HepG2 (cell line): ENCODE measurements around the gene LCN2. TPM values are rescaled to one million over a fixed set of nuclear protein-coding genes. Genes with fewer than 3 reads are reported as not detected.

Experiments used
- ATAC-seq: fragments of 200-7000 bp; cut with Tn5 transposase; 3 replicates; pipeline ENCODE4 v1.9.1; 2020; ENCODE audit warnings: mild to moderate bottlenecking, moderate library complexity
- BruUV-seq: library from RNA; stranded (reverse); fragments of 400-500 nt; replicated peaks from 2 replicates; lab custom pipeline; 2021; lab: Mats Ljungman, UMichigan
- CTCF ChIA-PET: fragments of 300-600 bp; formaldehyde crosslinking; extraction: SDS; loops from one replicate; lab custom pipeline; 2021; ENCODE audit warnings: low total read pairs, inconsistent platforms, low intra/inter-chr PET ratio; lab: Yijun Ruan, JAX
- POLR2A ChIA-PET: fragments of 350-600 bp; sonication (Branson Sonifier 250); formaldehyde crosslinking; loops from one replicate; lab custom pipeline; 2020; ENCODE audit warnings: antibody characterized with exemption, inconsistent platforms; lab: Yijun Ruan, JAX
- DNase-seq: peaks from one replicate; pipeline ENCODE4 v3.0.0-alpha.2; 2015; ENCODE audit warnings: low spot score
- FAIRE-seq: peaks from 3 replicates; lab custom pipeline; 2011; peaks lifted over from hg19 to GRCh38; lab: Jason Lieb, UNC
- H2AFZ ChIP-seq: one replicate; pipeline ENCODE4 v1.6.1; 2011; ENCODE audit warnings: low read length, inconsistent platforms
- H3K27ac ChIP-seq: fragments of 300-600 bp; 3 replicates; pipeline ENCODE4 v1.8.0; 2011; ENCODE audit warnings: mixed run types, mild to moderate bottlenecking, mixed read lengths, low read length, inconsistent platforms; ENCODE audit not compliant: insufficient read depth; ENCODE audit errors: extremely low read length
- H3K27me3 ChIP-seq, 2 experiments: fragments of 200-600 bp in 1 of 2; 2 replicates in 1 of 2; 3 replicates in 1 of 2; pipeline versions ENCODE4 v1.6.0 to v1.8.0; 2011; ENCODE audit warnings: low read length in 2 of 2, mild to moderate bottlenecking in 2 of 2, moderate library complexity in 2 of 2, inconsistent platforms in 1 of 2; ENCODE audit not compliant: insufficient read depth in 2 of 2, control insufficient read depth in 1 of 2
- H3K36me3 ChIP-seq, 2 experiments: fragments of 200-600 bp in 1 of 2; replicated peaks in 1 of 2; 2 replicates in 1 of 2; 3 replicates in 1 of 2; pipeline versions ENCODE4 v1.5.1 to v1.8.0; 2011; ENCODE audit warnings: low read length in 2 of 2, inconsistent platforms in 1 of 2; ENCODE audit not compliant: insufficient read depth in 2 of 2, control insufficient read depth in 1 of 2
- H3K4me1 ChIP-seq: 2 replicates; pipeline ENCODE4 v1.5.1; 2012; ENCODE audit warnings: low read length, inconsistent platforms; ENCODE audit not compliant: insufficient read depth
- H3K4me2 ChIP-seq: 2 replicates; pipeline ENCODE4 v1.6.0; 2011; ENCODE audit warnings: low read depth, low read length, inconsistent platforms
- H3K4me3 ChIP-seq, 3 experiments: fragments of 200-600 bp in 1 of 3; sonication (generic), shearing (Covaris generic) in 1 of 3; replicated peaks in 1 of 3; 2 replicates each; pipeline ENCODE4 v1.5.1; 2011 to 2016; ENCODE audit warnings: low read length in 3 of 3, inconsistent platforms in 2 of 3, low read depth in 2 of 3, mild to moderate bottlenecking in 2 of 3, control low read depth in 1 of 3, mixed read lengths in 1 of 3; ENCODE audit not compliant: insufficient read depth in 1 of 3
- H3K79me2 ChIP-seq: one replicate; pipeline ENCODE4 v1.6.1; 2011; ENCODE audit warnings: low read length, inconsistent platforms; ENCODE audit not compliant: insufficient read depth
- H3K9ac ChIP-seq: 2 replicates; pipeline ENCODE4 v1.6.0; 2011; ENCODE audit warnings: mild to moderate bottlenecking, low read depth, low read length, inconsistent platforms; ENCODE audit not compliant: insufficient read depth
- H3K9me3 ChIP-seq: 2 replicates; pipeline ENCODE4 v1.5.1; 2012; ENCODE audit warnings: mild to moderate bottlenecking, low read length
- H4K20me1 ChIP-seq: 2 replicates; pipeline ENCODE4 v1.6.0; 2011; ENCODE audit warnings: inconsistent platforms, mild to moderate bottlenecking, low read length, moderate library complexity; ENCODE audit not compliant: insufficient read depth
- AHR ChIP-seq: IDR thresholded peaks from 2 replicates; pipeline ENCODE4 v1.6.1; 2018; ENCODE audit warnings: missing genetic modification reagents, missing compliant biosample characterization
- BHLHE40 ChIP-seq: IDR thresholded peaks from 2 replicates; pipeline ENCODE4 v1.6.1; 2011; ENCODE audit warnings: low read length, improper control_type of control experiment
- CHD4 ChIP-seq: fragments of 200-600 bp; sonication (generic); IDR thresholded peaks from 2 replicates; pipeline ENCODE4 v1.7.0; 2017; ENCODE audit warnings: mild to moderate bottlenecking, low read length, borderline replicate concordance
- CREB1 ChIP-seq, 2 experiments: fragments of 450-650 bp in 1 of 2; IDR thresholded peaks; 2 replicates each; pipeline ENCODE4 v1.6.1; 2016 to 2017; ENCODE audit warnings: control low read depth in 1 of 2, mild to moderate bottlenecking in 1 of 2, missing compliant biosample characterization in 1 of 2, missing genetic modification characterization in 1 of 2
- ERF ChIP-seq: IDR thresholded peaks from 2 replicates; pipeline ENCODE4 v1.6.1; 2018; ENCODE audit warnings: missing biosample characterization, missing genetic modification reagents
- GATAD1 ChIP-seq: IDR thresholded peaks from 2 replicates; pipeline ENCODE4 v1.6.1; 2016; ENCODE audit warnings: missing genetic modification reagents, missing compliant biosample characterization
- KDM5B ChIP-seq: sonication (generic); formaldehyde crosslinking; IDR thresholded peaks from 2 replicates; pipeline ENCODE4 v1.4.0; 2020; ENCODE audit warnings: missing genetic modification reagents, mild to moderate bottlenecking, borderline replicate concordance
- NBN ChIP-seq: fragments of 450-650 bp; conservative IDR thresholded peaks from 2 replicates; pipeline ENCODE4 v1.6.1; 2017
- SALL1 ChIP-seq: sonication (generic); formaldehyde crosslinking; IDR thresholded peaks from 2 replicates; pipeline ENCODE4 v1.8.0; 2022; ENCODE audit warnings: mild to moderate bottlenecking, missing genetic modification reagents
- SSRP1 ChIP-seq: IDR thresholded peaks from 2 replicates; pipeline ENCODE4 v1.6.1; 2016; ENCODE audit warnings: control low read depth
- TGIF2 ChIP-seq: IDR thresholded peaks from 2 replicates; pipeline ENCODE4 v1.6.1; 2016; ENCODE audit warnings: control low read depth, missing compliant biosample characterization
- U2AF2 ChIP-seq: fragments of 200-400 bp; formaldehyde crosslinking; IDR thresholded peaks from 2 replicates; pipeline ENCODE4 v1.6.1; 2017; ENCODE audit warnings: low read depth, mild to moderate bottlenecking, low read length
- ZNF18 ChIP-seq: sonication (generic); formaldehyde crosslinking; IDR thresholded peaks from 2 replicates; pipeline ENCODE4 v1.8.0; 2022; ENCODE audit warnings: mild to moderate bottlenecking, missing genetic modification reagents; ENCODE audit not compliant: insufficient replicate concordance
- WGBS: methylation state at CpG from one replicate; pipeline ENCODE4 v1.1.6; 2017; ENCODE audit warnings: low lambda C conversion rate; 5-methylcytosine and 5-hydroxymethylcytosine counted together
- in situ Hi-C: cut with HindIII; loops from 2 replicates; pipeline ENCODE4 v1.10.0; 2017; ENCODE audit warnings: low pct_unique_long_range_greater_than_20kb; ENCODE audit not compliant: extremely low pct_ligation_motif_present
- intact Hi-C: fragments of 100-400 bp; cut with micrococcal nuclease; formaldehyde crosslinking; loops from one replicate; pipeline ENCODE4 v1.10.0; 2022; ENCODE audit not compliant: unreplicated experiment
- polyA plus RNA-seq, 8 experiments: library from polyadenylated mRNA; depleted of rRNA in 3 of 8; stranded (reverse) in 7 of 8; unstranded in 1 of 8; fragments of >200 nt; fragmentation: Illumina TruSeq in 4 of 8; extraction: Trizol in 4 of 8; gene quantifications; 2 replicates each; pipeline versions ENCODE4 v1.2.1 to v1.2.3, GENCODE V29; 2011 to 2016; ENCODE audit warnings: low read depth in 4 of 8, missing spikeins in 1 of 8, mixed read lengths in 1 of 8; ENCODE audit not compliant: insufficient read depth in 1 of 8
- total RNA-seq, 5 experiments: library from RNA; depleted of rRNA; stranded (reverse); fragments of >200 nt; fragmentation: Illumina TruSeq; extraction: Trizol; gene quantifications; 2 replicates each; pipeline ENCODE4 v1.2.3, GENCODE V29; 2016; ENCODE audit warnings: low read depth in 1 of 5

Gene LCN2
- total and polyA plus RNA-seq, 2 of the 13 experiments (the other 11 are each of a cell fraction or from before 2014, with no cell fraction given), result 0.38 to 1.4 TPM

- no peaks in the 10 kb centered on the region for H3K79me2 ChIP-seq
- H3K9me3 ChIP-seq, result no peaks in the 10 kb centered on the region
- no TSS peak for BruUV-seq
- no peak overlapping the region for H2AFZ ChIP-seq
- no peak for DNase-seq
- H4K20me1 ChIP-seq, result no peaks in the 10 kb centered on the region
- H3K4me1 ChIP-seq, result peaks cover 75% of the 10 kb centered on the region
- H3K4me3 ChIP-seq, result peak overlapping the region in 1 of 3 experiments; percentile 59; a peak in 1 of 6 replicates
- ChIA-PET CTCF (no interaction called here), POLR2A (interaction anchor here (0.6 to 1.5 kb wide), 2 partner anchors 11 to 347 kb away, joined by 3 to 4 read pairs; partner anchors contain the start of gene BBLN)
- H3K4me2 ChIP-seq, result peak overlapping the region; percentile 71
- H3K27ac ChIP-seq, result no peak overlapping the region
- peaks cover 9 to 51% of the 10 kb centered on the region in 2 experiments; a peak in 4 of 5 replicates for H3K27me3 ChIP-seq
- TF ChIP-seq KDM5B (CRISPR knock-in tag) (peak; percentile 27; the same call in 1 of the 2 replicates), BHLHE40 (no peak), TGIF2 (CRISPR knock-in tag) (no peak), U2AF2 (no peak)
- FAIRE-seq, result no peak
- intact Hi-C loops, result no loop called here
- WGBS, result no CpG with 5 or more reads among the region's 5 CpGs
- no peaks in the 10 kb centered on the region for H3K36me3 ChIP-seq
- no peak overlapping the region; the same call in 1 of the 2 replicates for H3K9ac ChIP-seq
- in situ Hi-C loops, result no loop called here
- ATAC-seq, result no peak
Observed at GRCh38 chr9:128148509-128149000, 698 bp upstream of the LCN2 start.

- in situ Hi-C loops, result no loop called here
- no TSS peak for BruUV-seq
- intact Hi-C loops, result no loop called here
- peak overlapping the region in 1 of 3 experiments; percentile 50; a peak in 1 of 6 replicates for H3K4me3 ChIP-seq
- no peaks in the 10 kb centered on the region for H4K20me1 ChIP-seq
- ChIA-PET CTCF (no interaction called here), POLR2A (interaction anchor here (0.6 to 2.3 kb wide), 5 partner anchors 8 to 22 kb away, joined by 3 to 36 read pairs (median 5); partner anchors contain the start of gene BBLN)
- peak overlapping the region; percentile 71 for H3K4me2 ChIP-seq
- H2AFZ ChIP-seq, result no peak overlapping the region
- WGBS, result 41% methylated on average over 9 of the region's 11 CpGs
- no peaks in the 10 kb centered on the region for H3K9me3 ChIP-seq
- peaks cover 71% of the 10 kb centered on the region for H3K4me1 ChIP-seq
- FAIRE-seq, result no peak
- H3K79me2 ChIP-seq, result no peaks in the 10 kb centered on the region
- no peak; the same call in 2 of the 3 replicates for ATAC-seq
- H3K27ac ChIP-seq, result no peak overlapping the region
- H3K9ac ChIP-seq, result no peak overlapping the region
- DNase-seq, result no peak
- H3K36me3 ChIP-seq, result no peaks in the 10 kb centered on the region
- H3K27me3 ChIP-seq, result peaks cover 9 to 50% of the 10 kb centered on the region in 2 experiments; a peak in 4 of 5 replicates
- no peak for TF ChIP-seq GATAD1 (CRISPR knock-in tag)
- 0 out of 2 replicates have a peak, but pooled peaks have one; percentile 9 for TF ChIP-seq AHR (CRISPR knock-in tag)
- peak; percentile 86 for TF ChIP-seq CREB1 (IDR thresholded peaks at IDR 0.05)
- TF ChIP-seq CREB1 (CRISPR knock-in tag; IDR thresholded peaks at IDR 0.05), result no peak
- TF ChIP-seq SALL1, result peak; percentile 12; the same call in 1 of the 2 replicates
- TF ChIP-seq SSRP1 (CRISPR knock-in tag), result no peak
- no peak for TF ChIP-seq NBN
- no peak for TF ChIP-seq ERF (CRISPR knock-in tag)
- TF ChIP-seq CHD4, result no peak
- TF ChIP-seq ZNF18 (CRISPR knock-in tag), result no peak
Observed at GRCh38 chr9:128149951-128150593, 819 bp downstream of the LCN2 start.
